Measurements from ENCODE around the gene KNSTRN.

Gene KNSTRN, protein sequence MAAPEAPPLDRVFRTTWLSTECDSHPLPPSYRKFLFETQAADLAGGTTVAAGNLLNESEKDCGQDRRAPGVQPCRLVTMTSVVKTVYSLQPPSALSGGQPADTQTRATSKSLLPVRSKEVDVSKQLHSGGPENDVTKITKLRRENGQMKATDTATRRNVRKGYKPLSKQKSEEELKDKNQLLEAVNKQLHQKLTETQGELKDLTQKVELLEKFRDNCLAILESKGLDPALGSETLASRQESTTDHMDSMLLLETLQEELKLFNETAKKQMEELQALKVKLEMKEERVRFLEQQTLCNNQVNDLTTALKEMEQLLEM

DNA sequence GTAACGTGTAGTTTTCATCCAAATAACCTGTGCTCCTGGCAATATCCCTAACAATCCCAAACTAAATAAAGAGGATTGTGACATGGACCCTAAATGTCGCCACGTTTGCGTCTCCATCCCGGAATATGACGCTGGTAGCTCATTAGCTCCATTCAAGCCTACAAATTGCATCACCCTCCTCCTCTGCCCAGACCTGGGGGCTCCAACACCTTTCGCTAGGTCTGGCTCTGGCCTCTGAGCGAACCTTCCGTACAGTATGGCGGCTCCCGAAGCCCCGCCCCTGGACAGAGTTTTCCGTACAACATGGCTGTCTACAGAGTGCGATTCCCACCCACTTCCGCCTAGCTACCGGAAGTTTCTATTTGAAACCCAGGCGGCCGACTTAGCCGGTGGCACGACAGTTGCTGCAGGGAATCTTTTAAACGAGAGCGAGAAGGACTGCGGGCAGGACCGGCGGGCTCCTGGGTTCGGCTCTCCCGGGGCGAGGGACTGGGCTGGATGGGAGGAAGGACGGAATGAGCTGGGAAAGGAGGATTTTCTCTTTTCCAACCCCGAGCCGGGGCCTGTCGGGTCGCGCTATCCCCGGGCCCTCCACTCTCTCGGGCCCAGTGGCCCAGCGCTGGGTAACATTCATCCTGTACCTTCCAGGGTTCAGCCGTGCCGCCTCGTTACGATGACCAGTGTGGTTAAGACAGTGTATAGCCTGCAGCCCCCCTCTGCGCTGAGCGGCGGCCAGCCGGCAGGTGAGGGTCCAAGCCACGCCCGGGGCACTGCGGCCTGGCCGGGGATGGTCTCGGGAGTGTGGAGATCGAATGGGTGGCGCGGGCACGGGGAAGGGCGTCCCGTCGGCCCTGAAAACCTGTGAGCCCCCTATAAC is at the start of gene KNSTRN:
Gene KNSTRN (plus strand): TSS at position 142 of the 877 bp plus-strand sequence. CDS start 115 bp downstream, at position 257.
- peak; percentile 96 for DNase-seq

DNA sequence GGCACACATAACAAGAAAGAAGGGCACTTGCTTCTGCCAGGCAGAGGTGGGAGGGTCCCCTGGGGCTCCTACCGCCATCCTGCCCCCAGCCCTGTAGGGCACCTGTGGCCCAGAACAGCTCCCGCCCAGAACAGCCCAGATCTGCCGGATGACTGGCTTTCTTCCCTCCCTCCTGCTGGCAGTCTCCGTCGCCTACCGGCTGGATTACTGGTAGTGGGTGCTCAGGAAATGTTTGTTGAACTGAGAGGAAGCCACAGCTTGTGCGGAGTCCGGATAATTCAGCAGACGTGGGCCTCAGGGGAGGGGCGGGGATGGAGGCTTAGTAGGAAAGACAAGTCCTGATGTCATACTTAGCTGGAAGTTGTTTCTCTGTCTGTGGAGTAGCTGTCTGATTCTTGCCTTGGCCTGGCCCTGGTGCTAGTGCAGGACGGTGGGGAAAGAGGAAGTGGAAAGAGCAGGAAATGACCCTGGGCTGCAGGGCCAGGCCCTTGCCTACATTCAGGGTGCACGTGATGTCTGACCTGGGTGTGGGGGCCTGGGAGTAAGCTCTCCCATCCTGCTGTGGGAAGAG is 48.5 kb upstream of the KNSTRN start:
- DNase-seq: peak; percentile 69

DNA sequence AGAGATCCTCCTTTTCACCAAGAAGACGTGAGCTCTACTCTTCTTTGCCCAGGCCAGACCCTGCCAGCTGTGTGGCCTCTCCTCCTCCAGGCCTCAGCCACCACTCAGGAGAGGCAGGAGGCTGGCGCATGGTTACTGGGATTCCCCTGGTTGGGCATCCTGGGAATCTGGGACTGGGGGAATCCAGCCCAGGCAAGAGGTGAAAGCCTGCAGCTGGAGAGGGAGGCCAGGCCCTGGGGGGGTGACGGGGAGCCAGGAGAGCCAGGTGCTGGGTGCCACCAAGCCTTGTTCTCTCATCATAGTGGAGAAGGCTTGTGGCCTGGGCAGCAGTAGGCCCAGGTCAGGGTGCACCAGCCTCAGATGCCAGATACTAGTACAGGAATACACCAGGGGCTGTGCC is 48.0 kb upstream of the KNSTRN start:
- no peak for DNase-seq

DNA sequence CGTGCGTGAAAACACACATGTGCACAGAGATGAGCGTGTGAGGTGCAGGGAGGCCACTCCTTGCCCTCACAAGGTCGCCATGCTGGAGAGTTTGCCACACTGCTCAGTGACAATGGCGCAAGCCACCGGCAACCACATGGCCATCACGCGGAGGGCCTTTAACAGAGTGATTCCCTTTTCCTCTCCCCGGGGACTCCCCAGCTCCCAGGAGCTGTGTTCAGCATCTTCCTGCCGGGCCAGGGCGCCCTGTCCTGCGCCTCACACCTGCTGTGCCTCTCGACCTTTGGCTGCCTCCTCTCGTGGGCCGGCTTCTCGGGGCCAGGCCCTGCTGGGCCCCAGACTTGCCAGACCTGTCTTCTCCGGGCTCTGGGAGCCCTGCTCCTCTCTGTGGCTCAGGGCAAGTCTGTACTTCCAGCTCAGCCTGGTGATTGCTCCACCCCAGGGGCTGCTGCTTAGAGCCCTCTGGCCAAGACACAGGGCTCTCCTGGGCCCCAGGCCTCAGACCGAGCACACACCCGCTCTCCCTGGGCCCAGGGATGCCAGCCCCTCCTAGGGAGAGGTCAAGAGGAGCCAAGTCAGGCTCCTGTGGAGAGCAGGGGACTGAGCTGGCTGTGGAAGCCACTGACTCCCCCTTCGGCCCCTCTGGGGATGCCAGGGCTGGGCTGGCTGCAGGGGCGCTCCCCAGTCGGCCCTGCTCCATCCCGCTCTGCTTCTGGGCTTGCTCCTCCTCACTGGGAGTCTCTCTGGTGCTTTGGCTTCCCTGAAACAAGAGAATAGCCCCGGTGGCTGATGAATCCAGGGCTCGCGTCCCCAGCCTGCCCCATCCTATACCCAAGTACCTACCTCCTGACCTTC is 47.4 kb upstream of the KNSTRN start:
- DNase-seq: no peak

DNA sequence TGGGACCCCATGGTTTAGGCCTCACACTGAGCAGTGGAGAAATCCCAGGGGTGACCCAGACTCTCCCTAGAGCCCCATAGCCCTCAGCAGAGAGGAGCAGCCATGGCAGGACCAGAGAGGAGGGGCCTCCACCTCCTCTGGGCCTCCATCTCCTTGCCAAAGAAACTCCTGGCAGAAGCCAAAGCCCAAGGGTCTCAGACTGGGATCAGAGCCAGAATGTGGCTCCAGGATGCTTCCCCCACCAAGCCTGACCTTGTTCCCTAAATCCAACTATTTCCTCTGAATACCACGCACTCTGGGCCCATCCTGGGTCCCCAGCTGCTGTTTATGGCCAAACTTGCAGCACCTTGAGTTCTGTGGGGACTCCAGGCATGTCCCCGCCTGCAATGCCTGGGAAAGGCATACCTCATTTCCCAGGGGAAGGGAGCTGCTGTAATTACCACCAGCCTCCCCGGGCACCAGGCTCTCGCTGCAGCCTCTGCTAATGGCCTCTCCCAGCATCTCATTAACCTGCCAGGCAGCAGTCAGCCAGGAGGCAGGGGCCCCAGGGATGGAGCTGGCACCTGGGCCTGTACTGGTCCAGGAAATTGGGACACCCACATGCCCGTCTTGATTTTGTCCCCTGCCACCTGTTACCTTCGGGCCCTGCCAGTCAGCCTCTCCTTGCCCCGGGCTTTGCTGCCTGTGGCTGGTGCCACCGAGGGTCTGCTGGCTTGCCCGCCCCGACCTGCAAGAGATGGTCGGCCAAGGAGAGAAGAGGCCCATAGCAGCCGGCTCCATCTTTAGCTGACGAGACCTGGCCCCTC is 46.4 kb upstream of the KNSTRN start:
- no peak for DNase-seq

DNA sequence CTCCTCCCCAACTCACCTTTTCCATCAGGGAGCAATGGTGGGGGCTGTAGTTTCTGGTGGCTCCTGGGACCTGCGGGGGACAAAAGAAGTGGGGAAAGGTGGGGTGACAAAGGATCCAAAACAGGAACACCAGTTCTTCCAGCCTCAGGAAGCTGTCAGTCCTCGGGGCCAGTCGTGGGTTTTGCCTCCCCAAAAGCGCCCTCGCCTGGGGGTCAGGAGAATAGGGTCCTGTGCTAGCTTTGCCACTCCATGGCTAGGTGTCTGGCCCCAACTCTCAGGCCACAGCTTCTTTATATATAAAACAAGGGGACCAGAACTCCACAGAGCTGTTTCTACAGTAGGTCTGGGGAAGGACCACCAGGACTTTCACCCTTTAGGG is 45.8 kb upstream of the KNSTRN start:
- peak; percentile 45 for DNase-seq

DNA sequence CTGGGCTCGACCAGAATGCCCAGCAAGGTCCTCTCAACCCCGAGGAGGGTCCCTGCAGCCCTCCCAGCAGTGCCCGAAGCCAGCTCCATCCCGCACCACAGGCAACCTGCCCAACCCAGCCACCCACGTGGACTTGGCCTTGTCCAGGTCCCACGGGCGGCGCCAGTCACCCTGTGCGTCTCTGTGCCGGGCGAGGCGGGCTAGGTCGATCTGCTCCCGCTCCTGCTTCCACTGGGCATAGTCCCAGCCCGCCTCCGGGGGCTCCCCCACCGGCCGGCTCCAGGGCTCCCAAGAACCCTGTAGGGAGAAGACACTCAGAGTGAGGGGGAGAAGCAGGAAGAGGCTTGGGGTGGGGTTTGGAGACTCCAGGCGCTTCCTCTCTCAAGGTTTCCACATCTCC is 44.9 kb upstream of the KNSTRN start:
- DNase-seq: no peak

DNA sequence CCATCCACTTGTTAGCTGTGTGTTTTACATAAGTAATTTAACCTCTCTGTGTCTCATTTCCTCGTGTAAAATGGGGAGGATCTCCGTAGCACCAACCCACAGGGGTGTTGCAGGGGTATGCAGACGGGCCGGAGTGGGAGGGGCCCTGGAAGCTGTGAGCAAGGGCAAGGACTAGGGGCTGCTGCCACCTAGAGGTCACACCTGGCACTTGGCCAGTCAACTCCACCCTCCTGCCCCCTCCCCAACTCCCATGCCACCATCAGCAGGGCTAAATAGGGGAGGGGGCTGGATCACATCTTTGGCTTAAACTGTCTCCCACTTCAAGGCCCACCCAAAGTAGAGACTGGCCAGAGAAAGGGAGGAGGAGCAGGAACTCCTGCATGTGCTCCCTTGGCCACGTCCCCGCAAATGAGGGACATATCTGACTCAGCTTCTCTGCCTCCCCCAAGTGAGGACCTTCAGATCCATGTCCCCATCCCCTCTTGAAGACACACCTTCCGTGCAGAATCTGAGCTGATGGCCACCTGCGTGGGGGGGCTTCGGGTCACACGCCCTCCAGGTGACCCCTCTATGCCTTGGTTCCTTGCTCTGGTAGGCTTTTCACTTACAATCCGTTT is 44.4 kb upstream of the KNSTRN start:
- peak; percentile 87 for DNase-seq

DNA sequence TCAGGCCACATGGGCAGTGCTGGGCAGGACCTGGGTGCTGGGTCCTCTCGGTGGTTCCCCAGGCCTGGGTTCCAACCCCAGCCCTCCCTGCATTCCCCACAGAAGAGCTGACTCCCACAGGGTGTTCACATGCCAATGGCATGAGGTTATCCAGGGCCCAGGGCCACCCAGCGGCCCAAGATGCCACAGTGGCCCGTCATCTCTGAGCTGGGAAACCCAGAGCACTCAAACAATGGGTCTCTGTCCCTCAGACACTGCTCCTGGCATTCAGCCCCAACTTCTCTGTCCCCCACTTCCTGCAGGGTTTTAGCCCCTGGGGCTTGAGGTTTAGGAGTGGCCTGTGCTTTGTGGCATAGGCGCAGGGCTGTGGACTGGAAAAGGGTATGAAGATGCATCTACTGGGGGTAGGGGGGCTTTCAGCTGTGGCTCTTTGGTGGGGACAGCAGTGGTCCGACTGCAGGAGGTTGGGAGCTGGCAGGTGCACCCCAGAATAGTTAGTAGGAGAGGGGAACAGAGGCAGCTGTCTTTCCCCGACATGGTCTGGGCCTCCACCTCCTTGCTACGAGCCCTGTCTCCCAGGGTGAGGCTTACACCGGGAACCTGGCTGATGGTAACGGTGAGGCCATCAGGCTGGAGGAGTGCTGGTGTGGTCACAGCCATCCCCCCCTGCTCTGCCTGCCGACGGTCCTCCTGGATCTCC is 43.5 kb upstream of the KNSTRN start:
- DNase-seq: no peak

DNA sequence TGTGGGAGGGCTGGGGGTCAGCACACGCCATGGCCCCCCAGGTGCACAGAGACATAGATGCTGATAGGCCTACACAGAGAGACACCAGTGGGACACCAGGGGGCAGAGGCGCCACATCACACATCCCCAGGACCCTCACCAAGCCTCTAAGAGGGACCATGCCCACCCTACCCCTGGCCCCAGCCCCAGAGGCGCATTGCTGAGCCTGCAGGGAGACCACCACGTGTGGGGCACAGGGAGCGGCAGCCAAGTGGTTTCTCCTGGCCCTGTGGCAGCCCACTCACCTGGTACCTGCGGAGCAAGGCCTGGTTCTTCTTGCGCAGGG is 42.9 kb upstream of the KNSTRN start:
- DNase-seq: no peak

DNA sequence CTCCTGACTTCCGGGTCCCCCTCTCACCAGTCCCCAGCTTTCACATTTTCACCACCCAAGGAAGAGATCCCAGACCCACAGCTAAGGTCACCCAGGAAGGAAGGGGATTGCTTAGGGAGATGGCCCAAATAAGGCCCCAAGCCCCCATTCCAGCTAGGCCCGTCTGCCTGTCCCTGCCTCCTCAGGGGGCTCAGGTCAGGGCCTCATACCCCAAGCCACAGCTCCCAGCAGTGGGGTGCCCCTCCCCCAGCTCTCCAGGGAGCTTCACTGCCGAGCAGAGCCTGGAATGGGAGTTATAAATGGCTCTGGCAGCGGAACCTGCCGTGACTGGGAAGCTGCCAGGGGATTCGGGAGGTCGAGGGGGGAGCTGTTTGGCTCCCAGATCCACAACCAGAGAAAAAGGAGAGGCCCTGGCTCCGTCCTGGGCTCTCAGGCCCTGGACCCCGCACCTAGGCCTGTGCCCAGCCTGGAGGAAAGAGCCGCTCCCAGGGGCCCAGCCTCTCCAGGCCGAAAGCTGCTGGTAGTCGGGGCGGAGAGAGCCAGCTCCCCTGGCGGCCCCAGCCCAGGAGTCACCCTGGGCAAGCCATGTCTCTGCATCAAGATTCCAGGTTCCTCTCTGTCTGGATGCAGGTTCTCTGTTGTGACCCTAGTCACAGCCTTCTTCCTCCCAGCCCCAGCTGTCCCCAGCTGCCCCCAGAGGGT is 42.3 kb upstream of the KNSTRN start:
- no peak for DNase-seq

DNA sequence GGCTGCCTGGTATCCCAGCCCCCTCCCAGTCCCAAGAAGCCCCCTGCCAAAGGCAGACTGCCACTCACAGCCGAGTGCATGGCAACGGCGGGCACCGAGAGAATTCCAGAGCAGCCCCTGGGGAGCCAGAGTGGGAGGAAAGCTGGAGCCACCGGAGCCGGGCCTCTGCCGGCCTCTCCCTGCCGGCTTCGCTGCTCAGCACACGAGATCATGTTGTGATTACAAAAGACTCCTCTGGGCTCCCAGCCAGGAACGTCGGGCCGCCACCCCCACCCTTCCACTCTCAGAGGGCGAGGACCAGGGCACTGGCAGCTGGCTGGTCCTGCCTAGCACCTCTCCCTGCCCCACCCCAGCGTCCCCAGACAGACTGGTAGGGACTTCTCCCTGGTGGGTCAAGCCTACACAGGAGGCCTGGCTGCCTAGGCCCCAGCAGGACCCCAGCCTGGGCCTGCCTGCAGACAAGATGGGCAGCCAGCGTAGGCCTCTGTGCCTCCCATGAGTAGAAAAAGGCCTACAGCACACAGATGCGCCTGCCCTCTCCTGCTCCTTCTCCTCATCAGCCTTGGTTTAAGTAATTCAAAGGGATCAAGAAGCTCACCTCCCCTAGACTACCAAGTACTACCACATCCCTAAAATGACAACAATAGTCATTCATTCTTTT is 41.7 kb upstream of the KNSTRN start, which contains the start of gene CCDC9B:
Gene CCDC9B (minus strand): TSS at position 200 of the 661 bp plus-strand sequence. CDS start 120 bp downstream, at position 80.
- no peak for DNase-seq

DNA sequence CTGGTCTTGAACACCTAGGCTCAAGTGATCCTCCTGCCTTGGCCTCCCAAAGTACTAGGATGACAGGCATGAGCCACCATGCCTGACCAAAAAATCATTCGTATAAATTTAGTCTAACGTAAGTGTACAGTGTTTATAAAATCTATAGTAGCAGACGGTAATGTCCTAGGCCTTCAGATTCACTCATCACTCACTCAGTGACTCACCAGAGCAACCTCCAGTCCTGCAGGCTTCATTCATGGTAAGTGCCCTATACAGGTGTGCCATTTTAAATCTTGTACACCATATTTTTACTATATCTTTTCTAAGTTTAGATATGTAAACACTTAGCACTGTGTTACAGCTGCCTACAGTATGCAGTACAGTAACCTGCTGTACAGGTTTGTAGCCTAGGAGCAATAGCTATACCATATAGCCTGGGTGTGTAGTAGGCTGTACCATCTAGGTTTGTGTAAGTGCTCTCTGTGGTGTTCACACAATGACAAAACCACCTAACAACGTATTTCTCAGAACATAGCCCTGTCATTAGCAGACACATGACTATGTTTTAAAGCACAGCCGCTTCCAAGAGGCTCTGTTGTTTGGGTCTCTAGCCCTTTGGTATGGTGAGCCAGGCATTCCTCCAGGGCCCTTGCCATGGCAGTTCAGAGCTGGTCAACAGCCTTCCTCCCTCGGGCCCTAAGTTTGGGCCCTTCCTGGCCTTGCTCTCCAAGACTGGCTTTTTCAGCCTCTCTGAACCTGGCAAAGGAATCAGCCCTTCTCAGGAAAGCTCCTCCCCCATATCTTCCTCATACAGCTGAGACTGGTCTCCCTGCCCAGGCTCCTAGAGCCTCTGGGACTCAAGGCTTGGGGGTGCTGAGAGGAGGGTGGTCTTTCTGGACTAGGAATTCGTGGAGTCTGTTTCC is 39.9 kb upstream of the KNSTRN start:
- no peak for DNase-seq

DNA sequence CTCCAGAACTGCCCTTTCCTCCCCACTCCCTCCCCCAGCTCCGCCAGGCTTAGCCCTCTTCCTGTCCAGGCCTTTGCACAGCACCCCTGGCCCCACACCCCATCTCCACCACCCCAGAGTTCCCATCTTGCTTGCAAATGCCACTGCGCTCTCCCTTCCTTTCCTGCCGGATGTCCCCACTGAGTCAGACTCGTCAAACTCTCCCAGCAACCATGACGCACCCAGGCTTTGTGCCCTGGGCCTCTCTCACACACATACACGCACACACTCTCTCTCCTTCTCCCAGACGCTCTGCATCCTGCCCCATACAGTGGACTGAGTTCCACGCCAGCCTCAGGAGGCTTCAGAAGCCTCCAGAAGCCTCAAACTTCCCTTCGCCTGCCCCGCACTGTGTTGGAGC is 39.0 kb upstream of the KNSTRN start:
- no peak for DNase-seq

DNA sequence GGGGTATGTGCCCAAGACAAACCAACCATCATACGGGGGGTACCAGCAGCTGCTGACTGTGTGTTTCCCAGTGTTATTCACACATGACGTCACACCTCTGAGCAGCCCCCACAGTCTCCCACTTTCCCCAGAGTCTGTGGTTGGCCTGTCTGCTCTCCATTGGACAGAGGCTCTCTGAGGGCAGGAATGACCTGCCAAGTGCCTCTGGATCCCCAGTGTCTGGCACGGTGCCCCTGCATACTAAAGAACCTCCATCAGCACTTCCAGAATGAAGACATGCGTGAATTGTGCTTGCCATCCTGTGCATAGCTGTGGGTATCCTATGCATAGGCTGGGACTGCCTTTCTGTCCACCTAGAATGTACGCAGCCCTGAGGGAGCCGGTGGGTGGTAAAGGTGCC is 38.3 kb upstream of the KNSTRN start:
- DNase-seq: no peak

DNA sequence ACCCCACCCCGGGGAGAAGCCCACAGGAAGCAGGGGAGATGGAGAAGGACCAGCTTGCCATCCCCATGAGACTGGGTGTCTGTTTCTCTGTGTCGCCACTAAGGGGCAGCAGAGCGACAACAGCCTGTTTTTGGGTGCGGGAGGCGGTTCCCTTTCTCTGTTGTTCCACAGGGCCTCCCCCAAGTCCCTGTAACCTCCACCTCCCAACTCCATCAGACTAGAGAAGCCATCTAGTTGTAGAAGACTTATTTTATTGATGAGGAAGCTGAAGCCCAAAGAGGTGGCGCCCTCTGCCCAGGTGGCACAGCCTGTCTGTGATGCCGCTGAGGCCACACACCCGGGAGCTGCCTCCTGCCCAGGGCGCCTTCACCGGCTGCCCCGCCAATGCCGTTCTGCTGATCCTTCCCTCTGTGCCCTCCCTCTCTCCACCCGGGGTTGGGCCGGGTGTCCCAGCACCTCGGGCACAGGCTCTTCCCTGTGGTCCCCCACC is 37.8 kb upstream of the KNSTRN start:
- DNase-seq: peak; percentile 78

DNA sequence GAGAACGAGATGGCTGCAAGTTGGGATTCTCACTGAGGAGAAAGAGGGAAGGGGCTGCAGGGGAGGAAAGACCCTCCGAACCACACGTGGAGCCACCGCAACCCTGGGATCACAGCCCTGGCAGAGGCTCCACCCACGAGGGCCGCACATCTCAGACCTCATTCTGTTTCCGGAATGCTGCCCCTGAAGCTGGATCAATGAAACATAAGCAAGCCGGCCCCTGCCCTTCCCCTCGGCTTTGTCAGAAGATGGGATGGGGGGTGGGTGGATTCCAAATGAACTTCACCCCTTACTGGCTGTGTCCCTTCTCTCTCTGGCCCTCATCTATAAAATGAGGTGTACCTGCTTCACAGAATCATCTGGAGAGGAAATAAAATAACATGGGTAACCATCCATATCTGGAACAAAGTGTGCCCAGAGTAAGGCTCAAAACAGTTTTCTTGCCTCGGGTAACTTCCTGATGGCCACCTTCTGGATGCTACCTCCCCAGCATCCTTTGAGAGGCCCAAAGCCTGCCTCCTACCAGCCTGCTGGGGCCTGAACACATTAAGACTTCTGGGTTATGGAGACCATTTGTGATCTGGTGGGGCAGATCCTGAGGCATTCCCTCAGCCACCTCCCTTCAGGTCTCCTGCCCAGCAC is 37.2 kb upstream of the KNSTRN start:
- no peak for DNase-seq

Data from CD4-positive, alpha-beta T cell treated with Interleukin-6 for 4 hours (primary cell).